Prostate gland (tissue), 2 donors: ENCODE data around the gene CLASRP.

Experiments used
- POLR2A ChIP-seq: fragments of 450-650 bp; IDR thresholded peaks from one replicate; pipeline ENCODE4 v1.6.1; 2016; ENCODE audit warnings: antibody characterized with exemption, mild to moderate bottlenecking
- POLR2AphosphoS5 ChIP-seq: sonication (generic); formaldehyde crosslinking; IDR thresholded peaks from one replicate; pipeline ENCODE4 v1.6.1; 2017; ENCODE audit warnings: antibody characterized with exemption
- TF ChIP-seq, protein P1 (sequence below), 4 experiments: fragments of 200-600 bp in 2 of 4; fragments of 450-650 bp in 2 of 4; sonication (generic) in 2 of 4; IDR thresholded peaks; 1 replicate in 3 of 4; 2 replicates in 1 of 4; pipeline ENCODE4 v1.5.1; 2016 to 2019; ENCODE audit warnings: antibody characterized with exemption in 4 of 4, mild to moderate bottlenecking in 2 of 4, moderate library complexity in 2 of 4

DNA sequence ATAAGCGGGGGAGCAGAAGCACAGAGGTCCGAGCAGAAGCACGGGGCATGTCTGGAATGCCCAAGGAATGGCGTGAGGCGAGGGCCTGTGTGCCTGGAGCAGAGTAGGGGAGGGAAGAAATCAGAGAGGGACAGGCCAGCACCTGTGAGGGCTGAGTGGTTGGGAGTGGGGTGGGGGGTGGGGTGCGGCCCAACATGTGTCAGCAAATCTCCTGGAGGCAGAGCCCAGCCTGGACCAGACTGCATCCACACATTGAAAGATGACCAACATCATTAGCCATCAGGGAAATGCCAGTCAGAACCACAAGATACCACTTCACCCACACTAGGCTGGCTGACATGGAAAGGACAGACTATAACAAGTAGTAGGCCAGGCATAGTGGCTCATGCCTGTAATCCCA, 11.2 kb downstream of the CLASRP start:
- TF ChIP-seq POLR2A (no peak), POLR2AphosphoS5 (no peak)
- TF ChIP-seq, protein P1, sequence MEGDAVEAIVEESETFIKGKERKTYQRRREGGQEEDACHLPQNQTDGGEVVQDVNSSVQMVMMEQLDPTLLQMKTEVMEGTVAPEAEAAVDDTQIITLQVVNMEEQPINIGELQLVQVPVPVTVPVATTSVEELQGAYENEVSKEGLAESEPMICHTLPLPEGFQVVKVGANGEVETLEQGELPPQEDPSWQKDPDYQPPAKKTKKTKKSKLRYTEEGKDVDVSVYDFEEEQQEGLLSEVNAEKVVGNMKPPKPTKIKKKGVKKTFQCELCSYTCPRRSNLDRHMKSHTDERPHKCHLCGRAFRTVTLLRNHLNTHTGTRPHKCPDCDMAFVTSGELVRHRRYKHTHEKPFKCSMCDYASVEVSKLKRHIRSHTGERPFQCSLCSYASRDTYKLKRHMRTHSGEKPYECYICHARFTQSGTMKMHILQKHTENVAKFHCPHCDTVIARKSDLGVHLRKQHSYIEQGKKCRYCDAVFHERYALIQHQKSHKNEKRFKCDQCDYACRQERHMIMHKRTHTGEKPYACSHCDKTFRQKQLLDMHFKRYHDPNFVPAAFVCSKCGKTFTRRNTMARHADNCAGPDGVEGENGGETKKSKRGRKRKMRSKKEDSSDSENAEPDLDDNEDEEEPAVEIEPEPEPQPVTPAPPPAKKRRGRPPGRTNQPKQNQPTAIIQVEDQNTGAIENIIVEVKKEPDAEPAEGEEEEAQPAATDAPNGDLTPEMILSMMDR (IDR thresholded peaks at IDR 0.05): no peak
